Dendritic cell treated with granulocyte-macrophage colony-stimulating factor and Interleukin-4, amounts not matched to agents 40 ng/mL and 50 ng/mL, for 4 days (primary cell): ENCODE measurements around the gene OR7C2.
"Not testable (repeated sequence)": the region's sequence is repeated elsewhere in the genome, so short reads cannot be mapped to it uniquely, and the experiment has no call there.

Source experiments
- H3K27ac Mint-ChIP-seq: one replicate; pipeline ENCODE4 v1.8.0; 2022; ENCODE audit warnings: mild to moderate bottlenecking, mixed read lengths
- H3K27me3 Mint-ChIP-seq: one replicate; pipeline ENCODE4 v1.8.0; 2022; ENCODE audit warnings: mild to moderate bottlenecking, mixed read lengths
- H3K36me3 Mint-ChIP-seq: one replicate; pipeline ENCODE4 v1.8.0; 2022; ENCODE audit warnings: low read depth, mixed read lengths
- H3K4me1 Mint-ChIP-seq: one replicate; pipeline ENCODE4 v1.8.0; 2022; ENCODE audit warnings: low read depth, mixed read lengths
- H3K4me3 Mint-ChIP-seq: one replicate; pipeline ENCODE4 v1.8.0; 2022; ENCODE audit warnings: mild to moderate bottlenecking, moderate library complexity, mixed read lengths
- H3K9me3 Mint-ChIP-seq: one replicate; pipeline ENCODE4 v1.8.0; 2022; ENCODE audit warnings: mixed read lengths
- intact Hi-C: fragments of 100-400 bp; cut with micrococcal nuclease; formaldehyde crosslinking; loops from one replicate; pipeline ENCODE4 v1.15.0; 2022

The OR7C2 gene

GRCh38 chr19:14941189-14941588 is at the start of gene OR7C2:
OR7C2 (plus strand) TSS chr19:14941489; CDS start chr19:14941489, 0 bp downstream.
- Mint-ChIP-seq H3K27me3 (no peaks in the 10 kb centered on the region), H3K4me3 (no peak within 1 kb of the TSS), H3K4me1 (peaks cover 20% of the 10 kb centered on the region), H3K36me3 (no peaks in the 10 kb centered on the region), H3K9me3 (no peaks in the 10 kb centered on the region), H3K27ac (no peak within 1 kb of the TSS)
- intact Hi-C loops = no loop called here

- no peak overlapping the region for H3K27ac Mint-ChIP-seq
- no peaks in the 10 kb centered on the region for H3K36me3 Mint-ChIP-seq
- intact Hi-C loops = no loop called here
- H3K9me3 Mint-ChIP-seq = no peaks in the 10 kb centered on the region
- no peaks in the 10 kb centered on the region for H3K4me1 Mint-ChIP-seq
- peaks cover 8% of the 10 kb centered on the region for H3K27me3 Mint-ChIP-seq
- H3K4me3 Mint-ChIP-seq = no peak overlapping the region
These were observed 39.5 kb upstream of the OR7C2 start for GRCh38 chr19:14901675-14902260.

GRCh38 chr19:14906711-14907110 is 34.6 kb upstream of the OR7C2 start:
- H3K27ac Mint-ChIP-seq = no peak overlapping the region
- intact Hi-C loops = no loop called here

GRCh38 chr19:14915116-14915515 is 26.2 kb upstream of the OR7C2 start:
- H3K36me3 Mint-ChIP-seq = no peaks in the 10 kb centered on the region
- intact Hi-C loops = no loop called here
- H3K9me3 Mint-ChIP-seq = peaks cover 10% of the 10 kb centered on the region
- no peak overlapping the region for H3K4me3 Mint-ChIP-seq
- no peak overlapping the region for H3K27ac Mint-ChIP-seq
- H3K4me1 Mint-ChIP-seq = no peaks in the 10 kb centered on the region
- peaks cover 8% of the 10 kb centered on the region for H3K27me3 Mint-ChIP-seq

More at GRCh38 chr19:14906711-14907110, 34.6 kb upstream of the OR7C2 start:
- Mint-ChIP-seq H3K36me3 (no peaks in the 10 kb centered on the region), H3K27me3 (peaks cover 2% of the 10 kb centered on the region), H3K4me3 (no peak overlapping the region), H3K9me3 (no peaks in the 10 kb centered on the region), H3K4me1 (no peaks in the 10 kb centered on the region)

GRCh38 chr19:14916848-14917247 is 24.4 kb upstream of the OR7C2 start:
- no peak overlapping the region for H3K27ac Mint-ChIP-seq
- H3K27me3 Mint-ChIP-seq = peaks cover 8% of the 10 kb centered on the region
- no peaks in the 10 kb centered on the region for H3K36me3 Mint-ChIP-seq
- H3K4me1 Mint-ChIP-seq = no peaks in the 10 kb centered on the region
- H3K4me3 Mint-ChIP-seq = no peak overlapping the region
- intact Hi-C loops = no loop called here
- H3K9me3 Mint-ChIP-seq = peaks cover 10% of the 10 kb centered on the region

GRCh38 chr19:14933506-14933905 is 7.8 kb upstream of the OR7C2 start:
- H3K27ac Mint-ChIP-seq = no peak overlapping the region
- intact Hi-C loops = no loop called here
- H3K9me3 Mint-ChIP-seq = no peaks in the 10 kb centered on the region
- no peaks in the 10 kb centered on the region for H3K36me3 Mint-ChIP-seq
- H3K4me1 Mint-ChIP-seq = no peaks in the 10 kb centered on the region
- H3K4me3 Mint-ChIP-seq = no peak overlapping the region
- peaks cover 9% of the 10 kb centered on the region for H3K27me3 Mint-ChIP-seq

- H3K27ac Mint-ChIP-seq = no peak overlapping the region
- H3K36me3 Mint-ChIP-seq = no peaks in the 10 kb centered on the region
- peaks cover 20% of the 10 kb centered on the region for H3K4me1 Mint-ChIP-seq
- no peaks in the 10 kb centered on the region for H3K27me3 Mint-ChIP-seq
- intact Hi-C loops = no loop called here
- H3K9me3 Mint-ChIP-seq = no peaks in the 10 kb centered on the region
- no peak overlapping the region for H3K4me3 Mint-ChIP-seq
These were observed 1.0 kb upstream of the OR7C2 start for GRCh38 chr19:14940266-14940665.

- intact Hi-C loops = no loop called here
- Mint-ChIP-seq H3K36me3 (no peaks in the 10 kb centered on the region), H3K9me3 (no peaks in the 10 kb centered on the region), H3K27ac (no peak overlapping the region), H3K27me3 (no peaks in the 10 kb centered on the region), H3K4me1 (peaks cover 20% of the 10 kb centered on the region), H3K4me3 (no peak overlapping the region)
These were observed 2.3 kb downstream of the OR7C2 start for GRCh38 chr19:14943601-14944000.

- Mint-ChIP-seq H3K9me3 (no peaks in the 10 kb centered on the region), H3K36me3 (no peaks in the 10 kb centered on the region), H3K4me1 (peaks cover 20% of the 10 kb centered on the region), H3K4me3 (no peak overlapping the region), H3K27me3 (no peaks in the 10 kb centered on the region), H3K27ac (no peak overlapping the region)
- intact Hi-C loops = no loop called here
These were observed 3.2 kb downstream of the OR7C2 start for GRCh38 chr19:14944456-14944855.

GRCh38 chr19:14949413-14949812 is 8.1 kb downstream of the OR7C2 start:
- H3K4me1 Mint-ChIP-seq, H3K4me3 Mint-ChIP-seq, H3K9me3 Mint-ChIP-seq, intact Hi-C loops, H3K27me3 Mint-ChIP-seq, H3K27ac Mint-ChIP-seq, H3K36me3 Mint-ChIP-seq: not testable (repeated sequence)

GRCh38 chr19:14949876-14950275 is 8.6 kb downstream of the OR7C2 start:
- Mint-ChIP-seq H3K27ac (no peak overlapping the region), H3K4me1 (peaks cover 1% of the 10 kb centered on the region), H3K27me3 (no peaks in the 10 kb centered on the region), H3K36me3 (no peaks in the 10 kb centered on the region), H3K4me3 (no peak overlapping the region), H3K9me3 (no peaks in the 10 kb centered on the region)
- intact Hi-C loops = no loop called here

- Mint-ChIP-seq H3K4me1 (no peaks in the 10 kb centered on the region), H3K27ac (no peak overlapping the region), H3K4me3 (no peak overlapping the region), H3K36me3 (no peaks in the 10 kb centered on the region), H3K27me3 (no peaks in the 10 kb centered on the region), H3K9me3 (no peaks in the 10 kb centered on the region)
- intact Hi-C loops = no loop called here
These were observed 9.1 kb downstream of the OR7C2 start for GRCh38 chr19:14950421-14950820.

- no peaks in the 10 kb centered on the region for H3K36me3 Mint-ChIP-seq
- no peaks in the 10 kb centered on the region for H3K4me1 Mint-ChIP-seq
- intact Hi-C loops = no loop called here
- no peak overlapping the region for H3K27ac Mint-ChIP-seq
- no peaks in the 10 kb centered on the region for H3K27me3 Mint-ChIP-seq
- H3K4me3 Mint-ChIP-seq = no peak overlapping the region
- H3K9me3 Mint-ChIP-seq = no peaks in the 10 kb centered on the region
These were observed 11.5 kb downstream of the OR7C2 start for GRCh38 chr19:14952767-14953166.

- Mint-ChIP-seq H3K9me3 (no peaks in the 10 kb centered on the region), H3K4me1 (no peaks in the 10 kb centered on the region), H3K27ac (no peak overlapping the region), H3K4me3 (no peak overlapping the region), H3K27me3 (no peaks in the 10 kb centered on the region), H3K36me3 (no peaks in the 10 kb centered on the region)
- intact Hi-C loops = no loop called here
These were observed 12.9 kb downstream of the OR7C2 start for GRCh38 chr19:14954071-14954655.

- no peaks in the 10 kb centered on the region for H3K4me1 Mint-ChIP-seq
- no peak overlapping the region for H3K4me3 Mint-ChIP-seq
- H3K9me3 Mint-ChIP-seq = no peaks in the 10 kb centered on the region
- H3K27ac Mint-ChIP-seq = no peak overlapping the region
- no peaks in the 10 kb centered on the region for H3K27me3 Mint-ChIP-seq
- intact Hi-C loops = no loop called here
- no peaks in the 10 kb centered on the region for H3K36me3 Mint-ChIP-seq
These were observed 16.2 kb downstream of the OR7C2 start for GRCh38 chr19:14957464-14957863.
